Memory B cell (primary cell): ENCODE data around the gene GAGE12E.
"Not testable (repeated sequence)": the region's sequence is repeated elsewhere in the genome, so short reads cannot be mapped to it uniquely, and the experiment has no call there.

Source experiments
- ATAC-seq: fragments of 150-1000 bp; cut with Tn5 transposase; 2 replicates; pipeline ENCODE4 v1.10.0; 2021; ENCODE audit warnings: low read depth, mild to moderate bottlenecking, moderate library complexity
- DNase-seq, 2 donors: peaks; one replicate each; pipeline ENCODE4 v3.0.0; 2022; ENCODE audit warnings: low spot score in 2 of 2
- H3K27ac Mint-ChIP-seq: one replicate; pipeline ENCODE4 v1.8.0; 2022; ENCODE audit warnings: mild to moderate bottlenecking, moderate library complexity, mixed read lengths
- H3K27me3 Mint-ChIP-seq: one replicate; pipeline ENCODE4 v1.8.0; 2022; ENCODE audit warnings: mixed read lengths
- H3K36me3 Mint-ChIP-seq: one replicate; pipeline ENCODE4 v1.8.0; 2022; ENCODE audit warnings: mild to moderate bottlenecking, mixed read lengths
- H3K4me1 Mint-ChIP-seq: one replicate; pipeline ENCODE4 v1.8.0; 2022; ENCODE audit warnings: mixed read lengths
- H3K4me3 Mint-ChIP-seq: one replicate; pipeline ENCODE4 v1.8.0; 2022; ENCODE audit warnings: mild to moderate bottlenecking, moderate library complexity, mixed read lengths
- H3K9me3 Mint-ChIP-seq: one replicate; pipeline ENCODE4 v1.8.0; 2022; ENCODE audit warnings: mixed read lengths

The GAGE12E gene

GRCh38 chrX:49550989-49551388 is at the start of gene GAGE12E:
GAGE12E (plus strand) TSS chrX:49551289; CDS start chrX:49552444, 1,155 bp downstream.
- not testable (repeated sequence) for H3K9me3 Mint-ChIP-seq, H3K4me1 Mint-ChIP-seq, H3K27me3 Mint-ChIP-seq, H3K4me3 Mint-ChIP-seq, ATAC-seq, H3K36me3 Mint-ChIP-seq, DNase-seq, H3K27ac Mint-ChIP-seq

- ATAC-seq, H3K4me3 Mint-ChIP-seq, H3K36me3 Mint-ChIP-seq, H3K4me1 Mint-ChIP-seq, H3K27ac Mint-ChIP-seq, H3K9me3 Mint-ChIP-seq, DNase-seq, H3K27me3 Mint-ChIP-seq: not testable (repeated sequence)
Observed at GRCh38 chrX:49531877-49532276, 19.2 kb upstream of the GAGE12E start, which contains the start of gene GAGE12C. GAGE12C (plus strand) TSS chrX:49532177; CDS start chrX:49533332, 1,155 bp downstream.

GRCh38 chrX:49541433-49541832 is 9.7 kb upstream of the GAGE12E start, which contains the start of gene GAGE12D:
GAGE12D (plus strand) TSS chrX:49541733; CDS start chrX:49542888, 1,155 bp downstream.
- not testable (repeated sequence) for ATAC-seq, DNase-seq, H3K27me3 Mint-ChIP-seq, H3K9me3 Mint-ChIP-seq, H3K4me1 Mint-ChIP-seq, H3K36me3 Mint-ChIP-seq, H3K4me3 Mint-ChIP-seq, H3K27ac Mint-ChIP-seq

- H3K9me3 Mint-ChIP-seq, H3K4me3 Mint-ChIP-seq, H3K4me1 Mint-ChIP-seq, H3K27me3 Mint-ChIP-seq, H3K36me3 Mint-ChIP-seq, H3K27ac Mint-ChIP-seq, ATAC-seq, DNase-seq: not testable (repeated sequence)
Observed at GRCh38 chrX:49560542-49560941, 9.5 kb downstream of the GAGE12E start, which contains the start of gene GAGE12F. GAGE12F (plus strand) TSS chrX:49560842; CDS start chrX:49561997, 1,155 bp downstream.

GRCh38 chrX:49568728-49569127 is 17.6 kb downstream of the GAGE12E start:
- not testable (repeated sequence) for H3K9me3 Mint-ChIP-seq, H3K36me3 Mint-ChIP-seq, ATAC-seq, DNase-seq, H3K27me3 Mint-ChIP-seq, H3K4me1 Mint-ChIP-seq, H3K4me3 Mint-ChIP-seq, H3K27ac Mint-ChIP-seq

- not testable (repeated sequence) for DNase-seq, H3K4me3 Mint-ChIP-seq, H3K4me1 Mint-ChIP-seq, H3K36me3 Mint-ChIP-seq, H3K27me3 Mint-ChIP-seq, H3K9me3 Mint-ChIP-seq, ATAC-seq, H3K27ac Mint-ChIP-seq
Observed at GRCh38 chrX:49569152-49569551, 18.1 kb downstream of the GAGE12E start.

- not testable (repeated sequence) for H3K27me3 Mint-ChIP-seq, H3K36me3 Mint-ChIP-seq, H3K4me1 Mint-ChIP-seq, H3K4me3 Mint-ChIP-seq, H3K27ac Mint-ChIP-seq, DNase-seq, H3K9me3 Mint-ChIP-seq, ATAC-seq
Observed at GRCh38 chrX:49570100-49570499, 19.0 kb downstream of the GAGE12E start, which contains the start of gene GAGE12G. GAGE12G (plus strand) TSS chrX:49570400; CDS start chrX:49571555, 1,155 bp downstream.

- H3K4me3 Mint-ChIP-seq, DNase-seq, ATAC-seq, H3K36me3 Mint-ChIP-seq, H3K4me1 Mint-ChIP-seq, H3K27me3 Mint-ChIP-seq, H3K27ac Mint-ChIP-seq, H3K9me3 Mint-ChIP-seq: not testable (repeated sequence)
Observed at GRCh38 chrX:49579649-49580048, 28.6 kb downstream of the GAGE12E start, which contains the start of gene GAGE12H. GAGE12H (plus strand) TSS chrX:49579949; CDS start chrX:49581104, 1,155 bp downstream.

GRCh38 chrX:49589196-49589595 is 38.1 kb downstream of the GAGE12E start, which contains the start of gene GAGE2A:
GAGE2A (plus strand) TSS chrX:49589496; CDS start chrX:49590651, 1,155 bp downstream.
- ATAC-seq, H3K27me3 Mint-ChIP-seq, H3K4me1 Mint-ChIP-seq, H3K9me3 Mint-ChIP-seq, DNase-seq, H3K36me3 Mint-ChIP-seq, H3K27ac Mint-ChIP-seq, H3K4me3 Mint-ChIP-seq: not testable (repeated sequence)

GRCh38 chrX:49589769-49590478 is 38.8 kb downstream of the GAGE12E start:
- not testable (repeated sequence) for H3K4me1 Mint-ChIP-seq, H3K27me3 Mint-ChIP-seq, H3K4me3 Mint-ChIP-seq, H3K9me3 Mint-ChIP-seq, H3K27ac Mint-ChIP-seq, H3K36me3 Mint-ChIP-seq, ATAC-seq
- DNase-seq = peak in 1 of 2 donors; percentile 12

- not testable (repeated sequence) for H3K4me3 Mint-ChIP-seq, DNase-seq, H3K27me3 Mint-ChIP-seq, H3K9me3 Mint-ChIP-seq, H3K4me1 Mint-ChIP-seq, H3K36me3 Mint-ChIP-seq, ATAC-seq, H3K27ac Mint-ChIP-seq
Observed at GRCh38 chrX:49590488-49590887, 39.4 kb downstream of the GAGE12E start.

GRCh38 chrX:49598720-49599119 is 47.6 kb downstream of the GAGE12E start, which contains the start of gene GAGE1:
GAGE1 (plus strand) TSS chrX:49599020; CDS start chrX:49600175, 1,155 bp downstream.
- H3K9me3 Mint-ChIP-seq, ATAC-seq, H3K4me1 Mint-ChIP-seq: not testable (repeated sequence)

More at GRCh38 chrX:49598720-49599119, 47.6 kb downstream of the GAGE12E start, which contains the start of gene GAGE1:
- not testable (repeated sequence) for DNase-seq, H3K36me3 Mint-ChIP-seq, H3K4me3 Mint-ChIP-seq, H3K27me3 Mint-ChIP-seq, H3K27ac Mint-ChIP-seq
